Skeletal muscle tissue (tissue), 4 donors: ENCODE data around the gene CNTFR. TPM values are rescaled to one million over a fixed set of nuclear protein-coding genes. Genes with fewer than 3 reads are reported as not detected.
A peak's percentile ranks its signal among the peaks of the same experiment; 100 is the strongest.

Experiments
- H3K27ac ChIP-seq: one replicate; pipeline ENCODE4 v1.7.0; 2013; ENCODE audit warnings: mild to moderate bottlenecking, low read depth, low read length, inconsistent platforms
- H3K27me3 ChIP-seq, 3 donors: one replicate each; pipeline ENCODE4 v1.7.0; 2013; ENCODE audit warnings: low read length in 3 of 3; ENCODE audit not compliant: control insufficient read depth in 3 of 3, insufficient read depth in 3 of 3
- H3K36me3 ChIP-seq, 3 donors: one replicate each; pipeline ENCODE4 v1.7.0; 2013; ENCODE audit warnings: low read length in 3 of 3; ENCODE audit not compliant: control insufficient read depth in 3 of 3, insufficient read depth in 3 of 3
- H3K4me1 ChIP-seq, 3 donors: one replicate each; pipeline ENCODE4 v1.7.0; 2013; ENCODE audit warnings: low read length in 3 of 3, mild to moderate bottlenecking in 3 of 3; ENCODE audit not compliant: control insufficient read depth in 3 of 3, insufficient read depth in 3 of 3
- H3K4me3 ChIP-seq, 3 donors: one replicate each; pipeline ENCODE4 v1.7.0; 2013; ENCODE audit warnings: low read length in 3 of 3
- H3K9ac ChIP-seq, 3 donors: one replicate each; pipeline ENCODE4 v1.7.0; 2013; ENCODE audit warnings: low read length in 3 of 3, mild to moderate bottlenecking in 3 of 3, moderate library complexity in 2 of 3, low read depth in 1 of 3
- H3K9me3 ChIP-seq, 3 donors: one replicate each; pipeline ENCODE4 v1.7.0; 2013; ENCODE audit warnings: low read length in 3 of 3; ENCODE audit not compliant: control insufficient read depth in 3 of 3
- total RNA-seq: library from RNA; depleted of rRNA; stranded (reverse); fragments of >200 nt; gene quantifications from one replicate; pipeline ENCODE4 v1.2.3, GENCODE V29; 2014
- donor health status: Osteomylitis.

CNTFR gene
- total RNA-seq, 1 donor from 2014 or later = 3.1 TPM

- H3K27ac ChIP-seq = no peak overlapping the region
- no peak overlapping the region for H3K4me3 ChIP-seq
- peaks cover 0 to 11% (median 2%) of the 10 kb centered on the region in 3 donors for H3K36me3 ChIP-seq
- H3K27me3 ChIP-seq = peaks cover 0 to 4% (median 2%) of the 10 kb centered on the region in 3 donors
- no peak overlapping the region for H3K9ac ChIP-seq
- peaks cover 50 to 66% (median 65%) of the 10 kb centered on the region in 3 donors for H3K4me1 ChIP-seq
- H3K9me3 ChIP-seq = no peaks in the 10 kb centered on the region
These were observed 32.6 kb downstream of the CNTFR start for GRCh38 chr9:34556949-34557348.

- Histone ChIP-seq H3K9ac (no peak overlapping the region), H3K36me3 (peaks cover 0 to 11% (median 2%) of the 10 kb centered on the region in 3 donors), H3K4me1 (peaks cover 46 to 59% (median 59%) of the 10 kb centered on the region in 3 donors), H3K4me3 (no peak overlapping the region), H3K9me3 (no peaks in the 10 kb centered on the region), H3K27ac (no peak overlapping the region), H3K27me3 (peaks cover 0 to 4% (median 2%) of the 10 kb centered on the region in 3 donors)
These were observed 33.5 kb downstream of the CNTFR start for GRCh38 chr9:34555936-34556525.

DNA sequence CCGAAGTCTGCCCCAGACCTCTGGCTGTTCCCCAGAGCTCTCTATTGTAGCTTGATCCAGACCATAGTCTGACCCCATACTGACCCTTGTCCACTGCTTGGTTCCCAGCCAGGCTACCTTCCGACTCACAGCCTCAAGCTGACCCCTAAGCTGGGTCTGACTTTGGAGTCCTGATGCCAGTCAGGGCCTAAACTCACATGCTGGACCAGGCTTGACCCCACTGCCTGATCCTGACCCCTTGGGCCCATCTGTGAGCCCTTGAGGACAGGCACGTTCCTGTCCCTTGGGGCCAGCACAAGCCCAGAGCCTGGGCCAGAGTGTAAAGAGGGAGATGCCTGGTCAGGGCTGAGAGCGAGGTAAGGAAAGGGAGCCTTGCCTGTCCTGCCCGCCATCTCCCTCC, 34.0 kb downstream of the CNTFR start:
- Histone ChIP-seq H3K9me3 (no peaks in the 10 kb centered on the region), H3K27ac (peak overlapping the region; percentile 5), H3K36me3 (peaks cover 0 to 11% (median 2%) of the 10 kb centered on the region in 3 donors), H3K4me1 (peaks cover 41 to 54% (median 54%) of the 10 kb centered on the region in 3 donors), H3K9ac (peak overlapping the region in 1 of 3 donors; percentile 23), H3K27me3 (peaks cover 0 to 4% (median 2%) of the 10 kb centered on the region in 3 donors), H3K4me3 (no peak overlapping the region)

GRCh38 chr9:34555002-34555348, 34.5 kb downstream of the CNTFR start:
- H3K9ac ChIP-seq = peak overlapping the region in 2 of 3 donors; percentile 23 to 33
- peaks cover 36 to 49% (median 48%) of the 10 kb centered on the region in 3 donors for H3K4me1 ChIP-seq
- H3K4me3 ChIP-seq = no peak overlapping the region
- no peaks in the 10 kb centered on the region for H3K9me3 ChIP-seq
- H3K27ac ChIP-seq = peak overlapping the region; percentile 5
- peaks cover 0 to 4% (median 2%) of the 10 kb centered on the region in 3 donors for H3K27me3 ChIP-seq
- H3K36me3 ChIP-seq = peaks cover 0 to 11% (median 2%) of the 10 kb centered on the region in 3 donors

- H3K27ac ChIP-seq = no peak overlapping the region
- peaks cover 34 to 44% (median 43%) of the 10 kb centered on the region in 3 donors for H3K4me1 ChIP-seq
- H3K9ac ChIP-seq = peak overlapping the region in 2 of 3 donors; percentile 5 to 33
- peaks cover 0 to 11% (median 2%) of the 10 kb centered on the region in 3 donors for H3K36me3 ChIP-seq
- H3K9me3 ChIP-seq = no peaks in the 10 kb centered on the region
- peaks cover 0 to 4% (median 2%) of the 10 kb centered on the region in 3 donors for H3K27me3 ChIP-seq
- H3K4me3 ChIP-seq = no peak overlapping the region
These were observed 35.1 kb downstream of the CNTFR start for GRCh38 chr9:34554211-34555001.

DNA sequence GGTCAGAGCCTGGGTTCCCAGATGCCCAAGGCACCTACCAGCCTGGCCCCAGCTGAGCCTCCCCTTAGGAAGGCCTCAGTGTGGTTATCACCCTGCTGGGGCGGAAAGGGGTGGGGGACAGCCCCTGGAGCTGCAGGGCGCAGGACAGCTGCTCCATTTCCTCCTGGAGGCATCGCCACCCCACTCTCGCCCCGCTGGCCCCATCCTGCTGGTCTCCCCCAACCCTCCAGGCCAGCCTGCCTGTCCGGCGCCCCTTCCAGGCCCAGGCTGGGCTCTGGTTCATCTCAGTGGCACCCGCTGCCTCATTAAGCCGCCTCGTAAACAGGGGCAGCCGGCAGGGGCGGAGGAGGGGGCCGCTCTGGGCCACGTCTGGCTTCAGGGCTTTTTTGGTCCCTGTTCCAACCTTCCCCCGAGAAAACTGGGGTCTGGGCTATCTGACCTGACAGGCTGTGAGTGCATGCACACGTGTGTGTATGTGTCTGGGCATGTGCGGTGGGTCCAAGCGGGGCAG, 36.0 kb downstream of the CNTFR start:
- Histone ChIP-seq H3K9me3 (no peaks in the 10 kb centered on the region), H3K9ac (no peak overlapping the region), H3K27me3 (peaks cover 0 to 4% (median 0%) of the 10 kb centered on the region in 3 donors), H3K27ac (no peak overlapping the region), H3K36me3 (peaks cover 0 to 11% (median 2%) of the 10 kb centered on the region in 3 donors), H3K4me3 (no peak overlapping the region), H3K4me1 (peaks cover 25 to 36% (median 36%) of the 10 kb centered on the region in 3 donors)

GRCh38 chr9:34552986-34553385, 36.5 kb downstream of the CNTFR start:
- no peak overlapping the region for H3K4me3 ChIP-seq
- H3K9me3 ChIP-seq = no peaks in the 10 kb centered on the region
- H3K4me1 ChIP-seq = peaks cover 19 to 33% (median 30%) of the 10 kb centered on the region in 3 donors

GRCh38 chr9:34552606-34552981, 36.9 kb downstream of the CNTFR start:
- Histone ChIP-seq H3K9ac (no peak overlapping the region), H3K27ac (no peak overlapping the region), H3K9me3 (no peaks in the 10 kb centered on the region), H3K4me3 (no peak overlapping the region), H3K27me3 (peaks cover 0 to 4% (median 0%) of the 10 kb centered on the region in 3 donors), H3K36me3 (peaks cover 0 to 11% (median 2%) of the 10 kb centered on the region in 3 donors), H3K4me1 (peaks cover 20 to 33% (median 29%) of the 10 kb centered on the region in 3 donors)

More at GRCh38 chr9:34552986-34553385, 36.5 kb downstream of the CNTFR start:
- Histone ChIP-seq H3K9ac (no peak overlapping the region), H3K27me3 (peaks cover 0 to 4% (median 0%) of the 10 kb centered on the region in 3 donors), H3K36me3 (peaks cover 0 to 11% (median 2%) of the 10 kb centered on the region in 3 donors), H3K27ac (no peak overlapping the region)

GRCh38 chr9:34551751-34552605, 37.5 kb downstream of the CNTFR start:
- Histone ChIP-seq H3K4me1 (peaks cover 15 to 29% (median 26%) of the 10 kb centered on the region in 3 donors), H3K27ac (no peak overlapping the region), H3K36me3 (peaks cover 0 to 11% (median 2%) of the 10 kb centered on the region in 3 donors), H3K9ac (no peak overlapping the region), H3K4me3 (no peak overlapping the region), H3K27me3 (peaks cover 0 to 6% (median under 1%) of the 10 kb centered on the region in 3 donors), H3K9me3 (no peaks in the 10 kb centered on the region)
